T-cell (primary cell): ENCODE measurements around the gene C19orf85. TPM values are rescaled to one million over a fixed set of nuclear protein-coding genes. Genes with fewer than 3 reads are reported as not detected.

Source experiments
- ATAC-seq, 4 experiments: fragments of 200-7000 bp in 3 of 4; fragments of 150-1000 bp in 1 of 4; cut with Tn5 transposase; replicated peaks in 1 of 4; 1 replicate in 3 of 4; 2 replicates in 1 of 4; pipeline ENCODE4 v1.10.0; 2021; ENCODE audit warnings: moderate library complexity in 3 of 4, mild to moderate bottlenecking in 2 of 4, moderate number of reproducible peaks in 1 of 4
- CTCF ChIA-PET, 2 donors: fragments of 300-600 bp; sonication (Branson Sonifier 250); formaldehyde crosslinking; loops; one replicate each; lab custom pipeline; 2022; ENCODE audit warnings: antibody characterized with exemption in 2 of 2; lab: Charles Lee
- POLR2A ChIA-PET, 2 donors: fragments of 300-600 bp; sonication (Branson Sonifier 250); formaldehyde crosslinking; loops; one replicate each; lab custom pipeline; 2022; ENCODE audit warnings: antibody characterized with exemption in 2 of 2; lab: Charles Lee
- DNase-seq, 35 experiments: peaks; one replicate each; pipeline versions ENCODE4 v3.0.0 to v3.0.0-alpha.2; 2013 to 2023
- H3K27ac ChIP-seq: one replicate; pipeline ENCODE4 v1.5.1; 2013; ENCODE audit warnings: low read length
- H3K27me3 ChIP-seq, 2 experiments: replicated peaks in 1 of 2; 1 replicate in 1 of 2; 2 replicates in 1 of 2; pipeline versions ENCODE4 v1.6.1 to v1.7.0; 2013; ENCODE audit warnings: low read length in 1 of 2, mixed read lengths in 1 of 2; ENCODE audit not compliant: control insufficient read depth in 2 of 2, insufficient read depth in 2 of 2; ENCODE audit errors: extremely low read depth in 1 of 2
- H3K36me3 ChIP-seq, 2 donors: 1 replicate in 1 of 2; 2 replicates in 1 of 2; pipeline versions ENCODE4 v1.6.1 to v1.7.0; 2013; ENCODE audit warnings: low read length in 1 of 2; ENCODE audit not compliant: control insufficient read depth in 2 of 2, insufficient read depth in 1 of 2; ENCODE audit errors: extremely low read depth in 1 of 2
- H3K4me1 ChIP-seq, 2 experiments: 1 replicate in 1 of 2; 2 replicates in 1 of 2; pipeline versions ENCODE4 v1.6.1 to v1.7.0; 2013; ENCODE audit warnings: low read length in 2 of 2, mixed read lengths in 1 of 2; ENCODE audit not compliant: insufficient read depth in 2 of 2, control insufficient read depth in 1 of 2; ENCODE audit errors: extremely low read depth in 1 of 2
- H3K4me3 ChIP-seq, 2 donors: 1 replicate in 1 of 2; 2 replicates in 1 of 2; pipeline versions ENCODE4 v1.5.1 to v1.7.0; 2013; ENCODE audit warnings: mild to moderate bottlenecking in 2 of 2, low read length in 1 of 2, moderate library complexity in 1 of 2; ENCODE audit not compliant: control insufficient read depth in 1 of 2; ENCODE audit errors: extremely low read depth in 1 of 2
- H3K9me3 ChIP-seq: 2 replicates; pipeline ENCODE4 v1.7.0; 2013
- H3K27ac Mint-ChIP-seq, 2 donors: one replicate each; pipeline ENCODE4 v1.8.0; 2020 to 2021; ENCODE audit warnings: mild to moderate bottlenecking in 2 of 2, mixed read lengths in 2 of 2
- H3K27me3 Mint-ChIP-seq, 2 donors: one replicate each; pipeline ENCODE4 v1.8.0; 2021 to 2022; ENCODE audit warnings: mixed read lengths in 2 of 2
- H3K36me3 Mint-ChIP-seq: one replicate; pipeline ENCODE4 v1.8.0; 2021; ENCODE audit warnings: mixed read lengths
- H3K4me1 Mint-ChIP-seq, 3 donors: one replicate each; pipeline ENCODE4 v1.8.0; 2020 to 2022; ENCODE audit warnings: mixed read lengths in 3 of 3, mild to moderate bottlenecking in 1 of 3
- H3K4me3 Mint-ChIP-seq, 3 donors: one replicate each; pipeline ENCODE4 v1.8.0; 2020 to 2022; ENCODE audit warnings: mild to moderate bottlenecking in 3 of 3, mixed read lengths in 3 of 3, moderate library complexity in 3 of 3
- H3K9me3 Mint-ChIP-seq, 3 donors: one replicate each; pipeline ENCODE4 v1.8.0; 2020 to 2022; ENCODE audit warnings: mixed read lengths in 3 of 3
- WGBS: methylation state at CpG from one replicate; pipeline ENCODE4 v1.1.5; 2013; ENCODE audit warnings: missing lambda C conversion rate; ENCODE audit not compliant: insufficient coverage; 5-methylcytosine and 5-hydroxymethylcytosine counted together
- total RNA-seq, 35 experiments: library from RNA in 6 of 35; stranded (reverse) in 6 of 35; fragments of 120-200 nt in 1 of 35; gene quantifications; one replicate each; pipeline versions ENCODE4 v1.2.1 to v1.2.4 and lab custom pipeline; 2013 to 2026

C19orf85 gene
- total RNA-seq, 5 donors from 2014 or later (not counting 1 experiment from before 2014, with no cell fraction given), result not detected

DNA sequence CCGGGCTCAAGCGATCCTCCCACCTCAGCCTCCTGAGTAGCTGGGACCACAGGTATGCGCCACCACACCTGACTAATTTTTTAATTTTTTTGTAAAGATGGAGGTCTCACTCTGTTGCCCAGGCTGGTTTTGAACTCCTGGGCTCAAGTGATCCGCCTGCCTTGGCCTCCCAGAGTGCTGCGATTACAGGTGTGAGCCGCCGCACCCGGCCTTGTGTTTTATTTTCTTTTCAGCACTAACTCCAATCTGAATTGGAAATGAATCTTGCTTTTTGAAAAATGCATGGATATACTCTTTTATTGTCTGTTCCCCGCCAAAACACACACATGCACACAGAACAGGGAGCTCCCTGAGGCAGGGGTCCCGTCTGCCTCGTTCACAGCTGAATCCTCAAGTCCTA, 1.8 kb downstream of the C19orf85 start:
- ATAC-seq (no peak), DNase-seq (no peak)
- 100% methylated on average over 2 of the region's 11 CpGs for WGBS
- H3K36me3 ChIP-seq, result no peaks in the 10 kb centered on the region
- H3K9me3 ChIP-seq, result no peaks in the 10 kb centered on the region
- Mint-ChIP-seq H3K36me3 (no peaks in the 10 kb centered on the region), H3K27me3 (no peaks in the 10 kb centered on the region), H3K4me1 (peaks cover 20 to 30% (median 27%) of the 10 kb centered on the region in 3 donors), H3K4me3 (peak overlapping the region; percentile 85 to 88 (median 87)), H3K27ac (peak overlapping the region in 1 of 2 donors; percentile 93), H3K9me3 (no peaks in the 10 kb centered on the region)
- H3K27ac ChIP-seq, result no peak overlapping the region
- H3K27me3 ChIP-seq, result peaks cover 0 to 4% of the 10 kb centered on the region in 2 experiments
- H3K4me3 ChIP-seq, result no peak overlapping the region
- peaks cover 0 to 19% of the 10 kb centered on the region in 2 experiments for H3K4me1 ChIP-seq
- CTCF ChIA-PET, result no interaction called here
- POLR2A ChIA-PET, result interaction anchor here in 1 of 2 donors (0.7 kb wide), 1 partner anchor 17 kb away, joined by 3 read pairs; no protein-coding TSS in a partner anchor

DNA sequence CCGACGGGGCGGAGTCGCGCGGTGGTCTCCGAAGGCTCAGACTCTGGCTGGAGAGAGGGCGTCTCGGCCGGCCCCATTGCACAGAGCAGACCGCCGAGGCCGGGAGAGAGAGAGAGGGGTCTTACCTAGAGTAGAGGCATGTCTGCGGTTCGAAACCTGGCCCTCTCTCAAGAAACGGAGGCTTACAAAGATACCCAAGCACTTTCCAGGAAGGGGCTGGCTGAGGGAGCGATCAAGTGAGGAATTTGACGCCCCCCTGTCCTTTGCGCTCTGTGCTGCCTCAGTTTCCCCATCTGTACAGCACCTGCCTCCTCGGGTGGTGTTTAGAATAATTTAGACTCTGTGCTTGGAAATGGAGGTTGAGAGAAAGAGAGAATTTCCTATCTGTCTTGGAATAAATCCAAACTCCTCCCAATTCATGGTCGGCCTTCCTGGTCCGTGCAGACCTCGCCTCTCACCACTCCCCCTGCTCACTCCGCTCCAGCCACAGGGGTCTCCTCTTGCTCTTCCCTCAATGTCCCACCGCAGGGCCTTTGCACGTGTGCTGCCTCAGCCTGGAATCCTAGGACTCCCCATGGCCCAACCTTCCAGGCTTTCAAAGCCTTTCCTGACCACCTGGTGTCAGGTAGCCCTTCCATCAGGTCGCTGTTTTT, 2.5 kb downstream of the C19orf85 start:
- Mint-ChIP-seq H3K36me3 (no peaks in the 10 kb centered on the region), H3K9me3 (no peaks in the 10 kb centered on the region), H3K4me3 (peak overlapping the region; percentile 85 to 88 (median 87)), H3K27ac (peak overlapping the region; percentile 77 to 93), H3K27me3 (no peaks in the 10 kb centered on the region), H3K4me1 (peaks cover 20 to 30% (median 25%) of the 10 kb centered on the region in 3 donors)
- Histone ChIP-seq H3K27me3 (peaks cover 0 to 4% of the 10 kb centered on the region in 2 experiments), H3K36me3 (no peaks in the 10 kb centered on the region), H3K4me1 (peaks cover 0 to 19% of the 10 kb centered on the region in 2 experiments), H3K27ac (peak overlapping the region; percentile 70), H3K4me3 (peak overlapping the region; percentile 84 to 94), H3K9me3 (no peaks in the 10 kb centered on the region)
- WGBS, result 13% methylated on average over 22 of the region's 27 CpGs
- ChIA-PET CTCF (interaction anchor here in 1 of 2 donors (0.6 to 1.1 kb wide), 9 partner anchors 15 to 208 kb away, joined by 3 to 14 read pairs (median 4); partner anchors contain the start of genes FIZ1, KMT5C, ZNF628 and ZNF784), POLR2A (interaction anchor here (0.6 to 1.0 kb wide), 8 partner anchors 15 to 174 kb away, joined by 3 to 7 read pairs (median 3); partner anchors contain the start of genes FIZ1 (in 1 of the 2), KMT5C (in 1 of the 2) and ZNF784 (in 1 of the 2))
- peak in 1 of 35 experiments; percentile 35 for DNase-seq
- ATAC-seq, result no peak

DNA sequence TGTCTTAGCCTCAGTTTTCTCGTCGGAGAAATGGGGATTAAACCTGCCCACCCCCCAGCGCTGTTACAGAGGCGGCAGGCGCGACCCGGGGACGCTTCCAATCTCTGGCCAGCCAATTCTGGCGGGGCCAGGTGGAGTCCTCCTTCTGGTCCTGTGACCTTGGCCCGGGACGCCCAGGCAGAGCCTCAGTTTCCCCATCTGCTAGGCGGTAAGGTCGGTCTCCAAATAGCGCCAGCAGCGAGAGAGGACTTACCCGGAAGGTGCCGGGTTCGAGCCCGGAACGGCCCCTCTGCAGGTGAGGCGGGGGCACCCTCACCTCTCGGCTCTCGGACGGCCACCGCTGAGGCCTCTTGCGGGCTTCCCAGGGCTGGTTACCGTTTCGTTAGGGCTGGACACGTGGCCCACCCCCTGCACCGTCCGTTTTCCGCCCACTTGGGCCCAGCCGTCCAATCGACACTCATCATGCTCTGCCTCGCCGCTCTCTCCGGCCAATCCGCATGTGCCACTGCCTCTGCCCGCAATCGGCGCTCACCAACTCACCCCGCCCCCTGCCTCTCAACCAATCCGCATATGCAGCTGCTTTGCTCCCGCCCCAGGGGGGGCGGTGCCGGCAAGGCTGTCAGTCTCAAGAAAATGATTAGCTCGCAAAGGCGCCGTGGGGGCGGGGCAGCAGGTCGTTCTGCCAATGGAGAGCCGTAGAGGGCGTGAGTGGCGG, 3.1 kb downstream of the C19orf85 start, which contains the start of gene ISOC2:
ISOC2 (minus strand) TSS at position 384 of the 715 bp plus-strand sequence. CDS start 5,156 bp downstream, outside the sequence.
- peak within 1 kb of the TSS; percentile 84 to 94 for H3K4me3 ChIP-seq
- peaks cover 4% of the 10 kb centered on the region for H3K36me3 Mint-ChIP-seq
- CTCF ChIA-PET, result interaction anchor here in 1 of 2 donors (0.5 to 1.1 kb wide), 10 partner anchors 16 to 247 kb away, joined by 3 to 14 read pairs (median 4); partner anchors contain the start of genes FIZ1, KMT5C, ZNF628 and ZNF784
- H3K36me3 ChIP-seq, result no peaks in the 10 kb centered on the region
- under 1% methylated on average over 50 of the region's 54 CpGs for WGBS
- peaks cover 0 to 4% of the 10 kb centered on the region in 2 experiments for H3K27me3 ChIP-seq
- H3K9me3 ChIP-seq, result no peaks in the 10 kb centered on the region
- POLR2A ChIA-PET, result interaction anchor here in 1 of 2 donors (0.6 to 1.0 kb wide), 8 partner anchors 16 to 174 kb away, joined by 3 to 7 read pairs (median 3); partner anchors contain the start of genes FIZ1, KMT5C and ZNF784
- no peaks in the 10 kb centered on the region for H3K27me3 Mint-ChIP-seq
- ATAC-seq (peak; percentile 96 to 98 (median 97)), DNase-seq (peak; percentile 99 to 100 (median 100))
- H3K4me1 Mint-ChIP-seq, result peaks cover 20 to 30% (median 25%) of the 10 kb centered on the region in 3 donors
- no peaks in the 10 kb centered on the region for H3K9me3 Mint-ChIP-seq
- H3K4me3 Mint-ChIP-seq, result peak within 1 kb of the TSS; percentile 85 to 88 (median 87)
- H3K4me1 ChIP-seq, result peaks cover 0 to 19% of the 10 kb centered on the region in 2 experiments
- H3K27ac ChIP-seq, result peak within 1 kb of the TSS; percentile 70
- H3K27ac Mint-ChIP-seq, result peak within 1 kb of the TSS; percentile 77 to 93

- POLR2A ChIA-PET, result no interaction called here
These were observed 3.8 kb downstream of the C19orf85 start for GRCh38 chr19:55460670-55461258.

DNA sequence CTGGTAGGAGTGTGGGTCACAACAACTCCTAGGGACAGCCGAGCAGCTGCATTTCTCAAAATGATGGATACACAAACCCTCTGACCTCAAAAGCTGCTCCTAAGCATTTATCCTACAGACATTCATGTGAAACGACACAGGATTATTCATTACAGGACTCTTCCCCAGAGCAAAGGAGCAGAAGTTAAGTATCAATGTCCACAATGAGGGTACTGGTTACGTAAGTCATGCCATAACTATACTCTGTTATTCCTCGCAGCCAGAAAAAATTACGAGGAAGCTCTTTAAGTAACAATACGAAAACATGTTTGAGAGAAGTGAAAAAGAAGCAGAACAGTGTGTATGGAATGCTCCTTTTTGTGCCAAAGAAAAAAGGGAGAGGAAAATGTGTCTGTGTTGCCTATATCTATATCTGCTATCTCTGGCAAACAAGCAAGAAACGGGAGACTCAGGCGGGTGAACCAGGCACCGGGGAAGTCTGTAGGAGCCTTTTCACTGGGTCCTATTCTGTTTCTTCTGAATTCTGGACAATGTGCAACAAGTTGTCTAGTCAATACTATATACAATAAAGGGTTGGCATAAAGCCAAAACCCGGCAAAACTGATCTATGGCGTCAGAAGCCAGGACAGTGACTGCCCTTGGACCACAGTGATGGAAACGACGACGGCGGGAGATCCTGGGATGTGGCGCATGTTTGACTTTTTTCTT, 4.4 kb downstream of the C19orf85 start:
- DNase-seq, result no peak
- POLR2A ChIA-PET, result interaction anchor here in 1 of 2 donors (0.6 kb wide), 1 partner anchor 22 kb away, joined by 3 read pairs; no protein-coding TSS in a partner anchor
- CTCF ChIA-PET, result interaction anchor here (0.6 to 1.2 kb wide), 2 partner anchors 7 to 56 kb away, joined by 4 to 7 read pairs; no protein-coding TSS in a partner anchor
- Histone ChIP-seq H3K27ac (no peak overlapping the region), H3K4me1 (peaks cover 0 to 19% of the 10 kb centered on the region in 2 experiments), H3K36me3 (no peaks in the 10 kb centered on the region), H3K4me3 (no peak overlapping the region), H3K9me3 (no peaks in the 10 kb centered on the region), H3K27me3 (peaks cover 0 to 4% of the 10 kb centered on the region in 2 experiments)
- ATAC-seq, result no peak
- peaks cover 0 to 2% of the 10 kb centered on the region in 2 donors for H3K27me3 Mint-ChIP-seq
- peak overlapping the region; percentile 85 to 88 (median 87) for H3K4me3 Mint-ChIP-seq
- peaks cover 20 to 30% (median 25%) of the 10 kb centered on the region in 3 donors for H3K4me1 Mint-ChIP-seq
- H3K9me3 Mint-ChIP-seq, result no peaks in the 10 kb centered on the region
- peaks cover 4% of the 10 kb centered on the region for H3K36me3 Mint-ChIP-seq
- WGBS, result 81% methylated on average over 3 of the region's 16 CpGs
- H3K27ac Mint-ChIP-seq, result peak overlapping the region in 1 of 2 donors; percentile 20

More at GRCh38 chr19:55460670-55461258, 3.8 kb downstream of the C19orf85 start:
- CTCF ChIA-PET, result no interaction called here
- no peak for ATAC-seq
- peak overlapping the region; percentile 84 to 94 for H3K4me3 ChIP-seq
- peak overlapping the region; percentile 64 for H3K27ac ChIP-seq
- peaks cover 4% of the 10 kb centered on the region for H3K36me3 Mint-ChIP-seq
- H3K27me3 Mint-ChIP-seq, result no peaks in the 10 kb centered on the region
- H3K4me1 Mint-ChIP-seq, result peaks cover 20 to 30% (median 25%) of the 10 kb centered on the region in 3 donors
- peak overlapping the region in 1 of 2 donors; percentile 44 for H3K27ac Mint-ChIP-seq
- WGBS, result 50% methylated on average over 18 of the region's 24 CpGs
- H3K4me3 Mint-ChIP-seq, result peak overlapping the region; percentile 85 to 88 (median 87)
- no peaks in the 10 kb centered on the region for H3K9me3 Mint-ChIP-seq
- H3K36me3 ChIP-seq, result no peaks in the 10 kb centered on the region
- peaks cover 0 to 4% of the 10 kb centered on the region in 2 experiments for H3K27me3 ChIP-seq
- H3K9me3 ChIP-seq, result no peaks in the 10 kb centered on the region
- H3K4me1 ChIP-seq, result peaks cover 0 to 19% of the 10 kb centered on the region in 2 experiments
- peak in 4 of 35 experiments; percentile 18 to 45 (median 19) for DNase-seq
